NCI-H2107 treated with DMSO at 0.1 percent for 48 hours (cell line): ENCODE data around the gene KIF6.

Experiments
- DNase-seq: peaks from one replicate; lab custom pipeline; 2025; ENCODE audit not compliant: unreplicated experiment; lab: John Stamatoyannopoulos, UW

Gene KIF6

GRCh38 chr6:39666706-39667489 is 58.3 kb downstream of the KIF6 start:
- no peak for DNase-seq

DNA sequence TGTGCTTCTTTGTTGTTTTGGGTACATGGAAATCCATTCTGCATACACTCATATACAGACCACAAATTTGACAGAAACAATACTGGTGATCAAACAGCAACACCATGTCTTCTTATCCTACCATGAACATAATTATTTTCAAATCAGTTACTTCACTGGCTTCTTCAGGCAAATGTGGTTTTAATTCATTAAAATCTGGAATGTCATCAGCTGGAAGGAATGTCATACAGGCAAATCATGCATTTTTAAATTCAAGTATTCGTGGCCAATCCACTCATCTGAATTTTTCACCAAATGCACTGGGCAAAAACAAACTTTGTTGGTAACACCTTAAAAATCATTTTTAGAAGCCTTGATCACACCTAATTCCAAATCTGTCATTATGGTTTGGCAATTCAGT is 59.3 kb downstream of the KIF6 start:
- DNase-seq = no peak

- DNase-seq = no peak
These were observed 61.0 kb downstream of the KIF6 start for GRCh38 chr6:39664173-39664572.

DNA sequence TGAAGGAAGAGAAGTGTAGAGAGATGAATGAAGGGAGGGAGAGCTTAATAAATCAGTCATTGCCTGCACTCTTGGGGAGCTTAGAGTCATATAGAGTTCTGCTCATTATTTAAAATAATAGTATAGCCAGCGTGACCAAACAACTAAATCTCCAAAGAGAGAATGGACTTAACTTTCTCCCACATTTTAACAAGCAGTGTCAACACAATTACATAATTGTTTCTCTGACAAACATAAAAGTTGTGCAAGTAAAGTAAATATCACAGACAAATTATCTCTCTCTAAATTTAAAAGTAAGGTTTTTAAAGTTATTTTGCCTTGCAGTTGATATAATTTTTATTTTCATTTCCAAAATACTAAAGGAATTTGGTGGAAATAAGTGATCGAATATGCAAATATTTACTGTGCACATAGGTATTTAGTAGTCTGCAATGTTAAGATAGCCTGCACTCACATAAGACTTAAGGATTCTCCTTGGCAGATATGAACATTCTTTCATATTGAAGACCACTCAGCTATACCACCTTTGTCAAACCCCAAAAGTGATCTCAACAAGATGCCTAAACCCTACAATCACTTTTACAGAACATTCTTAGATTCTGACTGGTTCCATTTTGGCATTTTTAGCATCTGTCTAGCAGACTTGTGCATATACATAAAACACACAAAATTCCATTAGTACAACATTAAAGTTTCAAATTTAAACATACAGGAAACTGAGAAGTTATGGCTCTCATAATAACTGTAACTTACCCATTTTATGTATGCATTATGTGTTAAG is 67.7 kb downstream of the KIF6 start:
- no peak for DNase-seq

- no peak for DNase-seq
These were observed 71.1 kb downstream of the KIF6 start for GRCh38 chr6:39654121-39654520.

DNA sequence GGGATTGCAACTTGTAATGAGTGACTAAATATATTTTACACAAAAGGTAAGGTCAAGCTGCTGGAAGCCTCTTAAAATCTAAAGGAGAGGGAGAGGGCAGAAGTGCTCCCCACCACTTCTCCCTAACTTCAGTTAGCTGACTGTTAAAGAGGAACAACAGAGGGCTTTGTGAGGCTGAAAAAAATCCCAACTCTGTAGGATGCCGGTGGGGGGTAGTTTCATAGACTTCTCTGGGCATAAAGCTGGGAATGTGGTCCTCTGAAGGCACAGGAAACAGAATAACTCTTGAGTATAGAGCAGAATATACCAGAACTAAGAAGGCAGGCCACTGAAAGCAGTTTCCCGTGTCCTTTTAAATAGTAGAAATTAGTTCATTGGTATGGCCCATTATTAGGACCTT is 71.6 kb downstream of the KIF6 start:
- no peak for DNase-seq

- DNase-seq = no peak
These were observed 75.2 kb downstream of the KIF6 start for GRCh38 chr6:39649996-39650395.

GRCh38 chr6:39646751-39647420 is 78.3 kb downstream of the KIF6 start:
- no peak for DNase-seq

- no peak for DNase-seq
These were observed 82.9 kb downstream of the KIF6 start for GRCh38 chr6:39642270-39642669.

DNA sequence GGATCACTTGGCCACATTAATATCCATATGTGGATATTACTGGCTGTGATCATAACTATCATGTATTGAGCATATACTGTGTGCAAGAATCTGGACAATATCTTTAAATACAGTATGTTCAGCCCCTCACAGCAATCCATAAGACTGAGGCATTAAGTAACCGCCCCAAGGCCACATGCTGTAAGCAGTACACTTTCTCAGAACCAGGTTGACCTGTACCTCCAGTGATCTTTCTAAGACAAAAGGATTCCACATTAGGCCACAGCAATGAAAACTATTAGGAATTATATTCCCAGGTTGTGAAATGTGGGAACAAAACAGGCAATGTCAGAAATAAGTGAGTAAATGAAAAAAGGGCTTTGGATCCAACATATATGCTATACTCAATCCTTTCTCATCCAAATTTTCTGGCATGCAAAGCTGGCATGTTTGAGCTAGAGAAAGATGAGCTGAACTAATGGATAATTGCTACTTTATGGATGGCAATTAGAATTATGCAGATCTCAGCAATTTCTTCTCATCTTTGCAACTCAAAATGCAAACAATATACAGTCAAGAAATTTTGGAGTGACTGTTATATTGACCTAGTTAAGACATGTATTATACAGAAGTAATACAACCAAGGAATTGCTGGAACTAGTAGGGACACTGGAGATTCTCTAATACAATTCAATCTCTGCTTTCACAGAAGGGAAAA is 86.9 kb downstream of the KIF6 start:
- no peak for DNase-seq

DNA sequence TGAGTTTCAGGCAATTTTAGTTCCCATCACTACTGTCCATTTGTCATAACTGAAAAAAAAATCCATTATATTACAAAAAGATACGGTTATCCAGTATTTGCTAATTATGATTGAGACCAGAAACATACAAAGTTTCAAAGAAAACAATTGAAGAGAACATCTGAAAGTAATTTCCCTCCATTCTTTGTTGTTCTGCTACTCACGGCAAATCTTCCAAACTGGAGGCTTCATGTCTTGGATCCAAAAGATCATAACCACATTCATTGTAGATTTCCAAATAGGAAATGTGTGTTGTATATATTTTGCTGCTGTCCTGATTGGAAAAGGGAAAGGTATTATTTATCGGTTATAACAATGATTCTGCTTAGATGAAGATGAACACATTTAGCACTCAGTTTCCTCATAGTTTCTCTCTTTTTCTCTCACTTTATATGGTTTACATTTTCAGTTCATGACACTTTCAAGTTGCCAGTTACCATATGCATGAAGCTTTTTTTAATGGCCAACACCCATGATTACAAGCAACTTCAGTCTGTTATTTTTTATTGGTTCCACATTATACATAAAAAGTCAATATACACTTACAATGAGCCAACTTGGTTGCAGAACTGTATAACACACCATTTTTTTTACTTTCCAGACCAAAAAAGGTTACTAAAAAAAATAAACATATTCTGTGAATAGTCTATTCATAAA is 90.4 kb downstream of the KIF6 start:
- no peak for DNase-seq

DNA sequence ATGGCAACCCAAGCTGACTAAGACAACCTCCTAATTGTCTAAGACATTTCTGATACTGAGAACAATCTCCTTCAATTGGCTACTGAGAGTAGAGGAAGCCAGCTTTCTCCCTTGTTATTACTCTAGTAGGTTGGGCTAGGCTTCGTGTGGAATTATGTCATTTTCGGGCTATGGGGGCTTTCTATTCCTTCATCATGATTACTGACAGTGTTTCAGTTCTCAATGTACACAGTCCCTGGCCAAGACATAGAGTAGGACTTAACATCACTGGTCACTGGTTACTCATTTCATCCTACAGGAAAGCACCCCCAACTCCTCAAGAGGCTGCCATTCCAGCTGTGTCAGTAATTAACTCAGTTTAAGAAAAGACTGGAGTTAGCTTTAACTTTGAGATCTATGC is 100.0 kb downstream of the KIF6 start:
- DNase-seq = no peak

DNA sequence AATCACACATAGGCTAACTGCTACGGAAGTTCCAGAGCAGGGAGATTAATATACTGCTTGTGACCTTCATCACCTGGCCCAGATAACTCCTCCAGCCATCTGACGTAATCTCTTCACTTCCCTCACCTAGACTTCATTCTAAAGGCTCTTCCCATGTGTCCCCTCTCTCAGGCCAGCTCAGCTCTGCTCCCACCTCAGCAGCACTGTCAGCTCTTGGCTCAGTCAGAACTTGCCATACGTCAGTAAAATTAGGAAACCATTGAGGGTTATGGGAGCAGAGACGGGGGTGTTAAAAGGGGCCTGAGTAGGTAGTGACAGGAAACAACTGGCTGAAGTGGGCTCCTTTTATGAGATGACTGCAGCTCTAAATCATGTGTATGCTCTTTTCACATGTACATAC is 101.5 kb downstream of the KIF6 start:
- DNase-seq = no peak

GRCh38 chr6:39617520-39617919 is 107.7 kb downstream of the KIF6 start:
- DNase-seq = no peak

DNA sequence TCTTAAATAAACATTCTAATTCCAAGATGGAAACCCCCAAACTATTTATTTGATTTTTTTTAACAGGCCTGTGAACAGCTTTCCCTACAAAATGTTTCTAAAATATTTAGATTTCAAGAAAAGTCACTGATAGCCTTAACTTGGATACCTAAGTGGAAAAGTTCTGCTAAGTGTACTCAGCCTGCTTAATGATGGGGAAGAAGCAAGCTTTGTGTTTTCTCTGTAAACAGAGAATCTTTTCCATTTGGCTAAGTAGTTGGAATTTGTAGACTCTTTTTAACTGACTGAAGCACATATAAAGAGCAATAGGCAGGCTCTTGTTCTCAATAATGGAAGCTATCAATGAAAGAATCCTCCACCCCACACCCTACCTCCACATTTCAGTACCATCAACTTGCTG is 108.2 kb downstream of the KIF6 start:
- no peak for DNase-seq

GRCh38 chr6:39615622-39616021 is 109.6 kb downstream of the KIF6 start:
- no peak for DNase-seq

GRCh38 chr6:39614393-39614950 is 110.7 kb downstream of the KIF6 start:
- no peak for DNase-seq

DNA sequence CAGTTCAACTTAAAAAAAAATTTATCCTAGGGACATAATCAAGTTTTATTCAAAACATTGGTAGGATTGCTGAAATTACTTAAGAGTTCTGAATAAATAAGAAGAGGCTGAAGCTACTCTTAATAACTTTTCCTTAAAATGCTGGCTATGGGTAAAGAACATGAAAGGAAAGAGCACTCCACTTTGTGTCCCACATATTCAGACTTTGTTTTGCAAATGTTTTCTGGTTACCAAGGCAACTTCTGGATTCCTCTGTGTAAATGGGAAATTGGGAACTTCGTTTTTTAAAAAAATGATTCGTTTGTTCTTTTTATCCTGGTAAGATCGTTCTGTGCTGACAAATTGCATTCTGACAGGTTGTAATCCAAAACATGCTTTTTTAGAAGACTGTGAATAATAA is 115.0 kb downstream of the KIF6 start:
- DNase-seq = no peak

DNA sequence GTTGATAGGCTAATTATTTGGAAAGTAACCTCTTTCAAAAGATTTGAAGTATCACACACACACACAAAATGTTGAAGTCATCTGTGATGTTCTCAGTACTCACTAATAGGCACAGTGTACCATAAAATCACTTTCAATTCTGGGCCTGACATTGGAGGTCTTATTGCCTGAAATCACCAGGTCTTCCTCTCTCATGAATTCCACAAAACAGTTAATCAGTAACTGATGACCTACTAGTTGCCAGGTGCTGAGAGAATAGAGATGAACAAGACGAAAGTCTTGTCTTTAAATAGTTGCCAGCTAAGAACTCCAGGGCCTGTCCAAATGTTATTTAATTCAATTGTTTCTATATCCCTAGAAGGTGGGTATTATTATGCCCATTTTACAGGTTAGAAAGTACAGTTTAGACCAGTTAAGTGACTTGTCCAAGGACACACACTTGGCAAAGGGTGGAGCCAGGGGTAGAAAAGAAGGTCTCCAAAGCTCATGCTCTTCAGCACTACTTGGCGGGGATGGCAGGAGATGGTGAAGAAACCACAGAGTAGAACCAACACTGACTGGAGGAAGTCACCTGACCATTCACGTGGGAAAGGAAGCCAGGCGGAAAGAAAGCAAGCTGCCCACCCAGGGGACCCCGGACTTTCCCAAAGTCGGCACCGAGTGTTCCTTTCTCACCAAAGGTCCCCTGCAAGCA is 116.4 kb downstream of the KIF6 start:
- DNase-seq = no peak
